Stimulated activated CD4-positive, alpha-beta T cell treated with anti-CD3 and anti-CD28 coated beads, Interleukin-2, amount 100 ng/mL, for 4 hours (primary cell): ENCODE results near the gene FAM120B.
"Not testable (repeated sequence)": the region's sequence is repeated elsewhere in the genome, so short reads cannot be mapped to it uniquely, and the experiment has no call there.

ENCODE experiments used
- DNase-seq: peaks from one replicate; pipeline ENCODE4 v3.0.0-alpha.2; 2020; ENCODE audit warnings: low read depth

The FAM120B gene, protein sequence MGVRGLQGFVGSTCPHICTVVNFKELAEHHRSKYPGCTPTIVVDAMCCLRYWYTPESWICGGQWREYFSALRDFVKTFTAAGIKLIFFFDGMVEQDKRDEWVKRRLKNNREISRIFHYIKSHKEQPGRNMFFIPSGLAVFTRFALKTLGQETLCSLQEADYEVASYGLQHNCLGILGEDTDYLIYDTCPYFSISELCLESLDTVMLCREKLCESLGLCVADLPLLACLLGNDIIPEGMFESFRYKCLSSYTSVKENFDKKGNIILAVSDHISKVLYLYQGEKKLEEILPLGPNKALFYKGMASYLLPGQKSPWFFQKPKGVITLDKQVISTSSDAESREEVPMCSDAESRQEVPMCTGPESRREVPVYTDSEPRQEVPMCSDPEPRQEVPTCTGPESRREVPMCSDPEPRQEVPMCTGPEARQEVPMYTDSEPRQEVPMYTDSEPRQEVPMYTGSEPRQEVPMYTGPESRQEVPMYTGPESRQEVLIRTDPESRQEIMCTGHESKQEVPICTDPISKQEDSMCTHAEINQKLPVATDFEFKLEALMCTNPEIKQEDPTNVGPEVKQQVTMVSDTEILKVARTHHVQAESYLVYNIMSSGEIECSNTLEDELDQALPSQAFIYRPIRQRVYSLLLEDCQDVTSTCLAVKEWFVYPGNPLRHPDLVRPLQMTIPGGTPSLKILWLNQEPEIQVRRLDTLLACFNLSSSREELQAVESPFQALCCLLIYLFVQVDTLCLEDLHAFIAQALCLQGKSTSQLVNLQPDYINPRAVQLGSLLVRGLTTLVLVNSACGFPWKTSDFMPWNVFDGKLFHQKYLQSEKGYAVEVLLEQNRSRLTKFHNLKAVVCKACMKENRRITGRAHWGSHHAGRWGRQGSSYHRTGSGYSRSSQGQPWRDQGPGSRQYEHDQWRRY

GRCh38 chr6:170306324-170307079 is at the start of gene FAM120B:
Gene FAM120B, plus strand, starts transcription at chr6:170306758. Its CDS starts 10,633 bp downstream, at chr6:170317391.
- peak; percentile 93 for DNase-seq

DNA sequence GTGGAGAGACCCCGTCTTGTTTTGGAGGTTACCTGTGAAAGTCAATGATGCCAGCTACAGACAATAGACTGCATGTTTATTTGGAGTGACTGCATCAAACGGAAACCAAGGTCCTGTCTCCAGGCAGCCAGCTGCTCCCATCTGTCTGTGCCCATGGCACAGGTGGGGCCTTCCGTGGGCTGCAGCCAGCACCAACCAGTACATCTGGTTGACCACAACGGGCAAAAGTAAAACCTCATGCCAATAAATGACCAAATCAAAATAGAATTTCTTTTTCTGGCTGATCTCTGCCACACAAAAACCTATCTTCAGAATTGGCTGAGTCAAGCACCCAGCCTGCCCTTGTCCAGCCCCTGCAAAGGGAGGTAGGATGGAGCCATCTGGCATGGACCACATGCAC is 49.2 kb upstream of the FAM120B start:
- no peak for DNase-seq

DNA sequence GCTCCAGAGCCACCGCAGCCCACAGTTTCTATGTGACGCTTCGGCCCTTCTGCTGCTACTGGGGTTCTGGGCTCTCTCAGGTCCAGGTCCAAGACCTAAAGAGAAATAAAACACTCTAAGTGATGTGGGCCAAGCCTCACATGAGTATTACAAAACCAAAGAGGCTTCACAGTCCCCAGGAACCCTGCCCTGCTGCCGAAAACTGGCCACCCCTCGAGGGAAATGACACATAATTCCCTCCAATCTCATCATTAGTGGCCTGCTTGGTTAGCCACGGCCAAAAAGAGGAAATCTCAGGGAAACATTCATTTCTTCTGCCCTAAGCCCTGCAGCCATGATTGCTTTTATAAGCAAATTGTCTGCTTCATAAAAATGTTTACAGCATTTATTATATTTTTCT is 48.2 kb upstream of the FAM120B start:
- DNase-seq, result no peak

GRCh38 chr6:170259278-170259677 is 47.3 kb upstream of the FAM120B start:
- no peak for DNase-seq

DNA sequence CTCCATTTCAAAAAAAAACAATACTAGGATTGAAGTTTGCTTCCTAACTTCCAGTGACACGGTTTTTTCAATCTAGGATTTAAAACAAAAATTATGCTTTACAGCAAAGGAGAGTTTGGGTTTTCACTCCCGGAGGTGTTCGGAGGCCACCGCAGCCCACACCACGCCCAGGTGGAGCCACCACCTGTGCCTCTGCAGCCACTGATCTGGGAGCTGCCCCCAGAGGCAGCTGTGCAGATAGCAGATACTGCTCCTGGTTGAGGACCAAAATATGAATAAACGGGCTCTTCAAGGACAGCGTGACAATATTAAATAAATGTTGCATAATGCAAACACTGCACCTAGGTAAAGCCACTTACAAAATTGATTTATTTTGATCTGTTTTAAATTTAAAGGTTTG is 45.9 kb upstream of the FAM120B start:
- DNase-seq, result no peak

DNA sequence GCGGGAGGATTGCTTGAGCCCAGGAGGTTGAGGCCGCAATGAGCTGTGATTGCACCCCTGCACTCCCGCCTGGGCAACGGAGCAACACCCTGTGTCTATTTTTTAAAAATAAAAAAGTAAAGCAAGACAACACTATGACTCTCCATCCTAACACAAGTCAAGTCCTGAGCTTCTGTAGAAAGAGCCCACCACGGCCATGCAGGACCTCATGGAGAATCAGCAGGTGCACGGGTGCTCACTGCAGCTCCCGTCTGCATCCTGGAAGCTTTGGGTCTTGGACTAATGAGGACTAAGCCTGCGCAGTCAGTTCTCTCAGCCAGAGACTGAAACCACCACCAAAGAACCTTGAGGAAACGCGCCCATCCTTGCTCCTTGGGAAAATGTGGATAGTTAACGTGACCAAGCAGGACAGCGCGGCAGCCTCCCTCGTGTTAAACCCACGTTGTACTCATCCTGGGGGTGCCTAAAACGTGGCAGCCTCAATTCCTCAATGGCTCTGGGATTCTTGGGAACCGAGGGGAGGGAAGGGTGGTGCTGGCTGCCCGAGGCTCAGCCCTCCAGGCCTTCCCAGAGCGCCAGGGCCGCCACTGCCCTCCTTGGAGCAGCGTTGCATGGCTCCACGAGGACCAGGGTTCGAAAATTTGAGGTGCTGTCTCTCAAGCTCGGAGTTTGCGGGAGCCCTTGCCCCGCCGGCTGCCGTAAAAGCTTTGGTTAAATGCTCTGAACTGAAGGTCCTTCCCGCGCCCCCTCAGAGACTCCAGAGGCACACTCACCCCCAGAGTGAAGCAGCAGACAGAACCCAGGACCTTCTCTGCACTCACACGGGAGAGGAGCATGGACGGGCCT is 44.7 kb upstream of the FAM120B start:
- no peak for DNase-seq

- no peak for DNase-seq
Observed at GRCh38 chr6:170262489-170263088, 44.0 kb upstream of the FAM120B start.

- no peak for DNase-seq
Observed at GRCh38 chr6:170263410-170263809, 43.1 kb upstream of the FAM120B start.

DNA sequence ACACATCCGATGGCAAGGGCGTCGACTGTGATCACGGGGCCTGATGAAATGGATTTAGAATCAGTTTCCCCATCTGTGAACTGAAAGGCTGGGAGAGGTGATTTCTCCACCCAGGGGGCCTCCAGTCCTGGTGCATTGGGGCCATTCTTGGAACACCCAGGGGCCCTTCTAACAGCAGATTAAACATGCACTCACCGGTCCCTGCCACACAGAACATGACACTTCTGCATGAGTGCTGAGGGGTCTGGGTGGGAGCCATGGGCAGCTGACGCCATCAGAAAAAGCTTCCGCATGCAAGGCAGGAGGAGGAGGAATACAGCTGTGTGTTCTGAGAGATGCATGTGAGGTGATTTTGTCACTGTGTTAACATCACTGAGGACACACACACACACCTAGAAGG is 42.5 kb upstream of the FAM120B start:
- DNase-seq, result no peak

DNA sequence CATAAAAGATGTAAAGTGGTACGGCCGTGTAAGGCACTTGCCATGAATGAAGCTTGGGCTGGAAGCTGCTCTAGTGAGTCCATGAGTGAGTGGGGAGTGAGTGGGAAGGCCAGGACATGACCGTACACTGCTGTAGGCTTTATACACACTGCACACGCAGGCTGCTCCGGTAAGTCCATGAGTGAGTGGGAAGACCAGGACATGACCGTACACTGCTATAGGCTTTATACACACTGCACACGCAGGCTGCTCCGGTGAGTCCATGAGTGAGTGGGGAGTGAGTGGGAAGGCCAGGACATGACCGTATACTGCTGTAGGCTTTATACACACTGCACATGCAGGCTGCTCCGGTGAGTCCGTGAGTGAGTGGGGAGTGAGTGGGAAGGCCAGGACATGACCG is 41.9 kb upstream of the FAM120B start:
- not testable (repeated sequence) for DNase-seq

DNA sequence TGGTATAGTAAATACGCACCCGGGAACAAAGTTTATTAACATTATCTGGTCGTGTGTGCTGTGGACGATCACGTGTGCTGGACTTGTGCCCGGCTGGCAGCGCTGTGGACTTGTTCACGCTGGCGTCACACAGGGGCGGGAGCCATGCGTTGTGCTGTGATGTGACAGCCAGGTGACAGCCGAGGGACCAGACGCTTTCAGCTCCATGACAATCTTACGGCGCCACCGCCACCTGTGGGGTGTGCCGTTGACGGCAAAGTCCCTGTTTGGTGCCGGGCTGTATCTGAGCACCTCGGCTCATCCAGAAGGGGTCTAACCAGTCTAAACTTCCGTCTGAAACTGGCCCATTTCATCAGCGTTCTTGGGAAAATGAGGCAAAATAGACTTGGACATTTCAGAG is 40.9 kb upstream of the FAM120B start:
- no peak for DNase-seq

GRCh38 chr6:170266061-170266825 is 40.3 kb upstream of the FAM120B start:
- no peak for DNase-seq

DNA sequence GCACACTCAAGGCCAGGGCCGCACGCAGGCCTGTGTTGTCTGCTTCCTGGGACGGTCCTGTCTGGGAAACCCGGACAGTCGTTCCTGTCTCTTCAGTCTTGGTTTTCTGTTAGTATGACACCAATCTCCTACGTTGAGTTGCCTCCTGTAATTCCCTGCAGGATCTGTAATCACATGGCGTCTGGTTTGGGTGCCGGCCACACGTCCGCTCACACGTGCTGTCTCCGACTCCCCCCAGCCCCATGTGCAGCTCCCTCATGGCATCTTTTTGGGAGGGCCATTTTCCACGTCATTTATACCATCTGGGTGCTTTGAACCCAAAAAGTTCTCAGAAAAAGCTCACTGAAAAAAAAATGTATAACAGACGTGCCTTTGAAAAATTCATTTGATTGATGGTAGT is 38.9 kb upstream of the FAM120B start:
- DNase-seq, result no peak

- DNase-seq, result no peak
Observed at GRCh38 chr6:170268216-170269129, 38.1 kb upstream of the FAM120B start.

DNA sequence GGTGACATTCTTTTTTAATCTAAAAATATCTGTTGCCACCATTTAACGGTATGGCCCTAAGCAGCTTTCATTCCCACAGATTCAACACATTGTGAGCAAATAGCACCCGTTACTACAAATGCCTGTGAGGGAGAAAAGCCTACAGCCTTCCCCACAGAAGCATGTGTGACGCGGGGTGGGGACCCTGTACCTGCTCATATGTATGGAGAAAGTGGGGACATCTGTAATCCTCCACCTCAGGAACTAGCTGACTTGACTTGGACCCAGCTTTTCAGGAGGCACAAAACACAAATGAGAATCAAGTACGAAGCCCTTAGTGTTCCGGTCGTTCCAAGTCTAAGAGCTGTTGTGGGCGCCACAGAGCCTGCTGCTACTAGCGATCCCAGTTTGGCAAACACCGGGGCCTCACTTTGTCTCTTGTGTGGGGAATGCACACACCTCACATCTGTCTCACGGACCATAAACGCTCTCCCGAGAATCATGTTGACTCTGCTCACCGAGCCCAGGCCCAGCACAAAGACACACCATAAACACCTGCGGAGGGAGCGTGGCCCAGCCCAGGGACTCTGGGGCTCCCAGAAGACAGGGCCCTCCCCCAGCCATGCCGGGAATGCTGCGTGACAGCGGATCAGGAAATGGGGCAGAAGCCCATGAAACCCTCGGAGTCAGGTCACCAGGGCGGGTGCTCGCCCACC is 37.3 kb upstream of the FAM120B start:
- no peak for DNase-seq

- DNase-seq, result no peak
Observed at GRCh38 chr6:170269846-170270541, 36.6 kb upstream of the FAM120B start.

GRCh38 chr6:170270984-170271593 is 35.5 kb upstream of the FAM120B start:
- no peak for DNase-seq
